Kidney capillary endothelial cell (primary cell): ENCODE measurements around the gene CDH3.

Source experiments
- DNase-seq: peaks from one replicate; pipeline ENCODE4 v3.0.0-alpha.2; 2018; ENCODE audit warnings: low spot score

Gene CDH3

GRCh38 chr16:68652659-68653058 is 7.5 kb downstream of the CDH3 start:
- DNase-seq = no peak

- DNase-seq = no peak
Measured at GRCh38 chr16:68655806-68656205, 10.7 kb downstream of the CDH3 start.

DNA sequence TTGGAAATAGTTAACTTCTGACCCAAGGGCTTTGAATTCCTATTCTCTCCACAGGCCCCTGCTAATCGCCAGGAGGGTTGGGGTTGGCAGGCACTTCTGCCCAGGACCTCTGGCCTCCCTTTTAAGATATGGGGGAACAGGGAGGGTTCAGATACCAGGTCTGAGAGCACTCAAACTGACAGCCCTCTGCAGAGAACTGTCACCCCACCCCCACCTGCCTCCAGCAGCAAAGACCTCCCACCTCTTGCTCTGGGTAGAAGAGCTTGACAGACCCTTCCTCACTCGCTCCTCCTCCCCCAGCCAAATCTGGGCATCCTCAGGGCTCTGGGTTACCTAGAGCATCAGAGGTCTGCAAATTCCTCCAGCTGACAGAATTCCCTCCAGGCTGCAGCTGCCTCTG is 11.6 kb downstream of the CDH3 start:
- no peak for DNase-seq

- no peak for DNase-seq
Measured at GRCh38 chr16:68658341-68658973, 13.3 kb downstream of the CDH3 start.

GRCh38 chr16:68658974-68659360 is 13.9 kb downstream of the CDH3 start:
- DNase-seq = no peak

- DNase-seq = no peak
Measured at GRCh38 chr16:68659412-68660358, 14.6 kb downstream of the CDH3 start.

DNA sequence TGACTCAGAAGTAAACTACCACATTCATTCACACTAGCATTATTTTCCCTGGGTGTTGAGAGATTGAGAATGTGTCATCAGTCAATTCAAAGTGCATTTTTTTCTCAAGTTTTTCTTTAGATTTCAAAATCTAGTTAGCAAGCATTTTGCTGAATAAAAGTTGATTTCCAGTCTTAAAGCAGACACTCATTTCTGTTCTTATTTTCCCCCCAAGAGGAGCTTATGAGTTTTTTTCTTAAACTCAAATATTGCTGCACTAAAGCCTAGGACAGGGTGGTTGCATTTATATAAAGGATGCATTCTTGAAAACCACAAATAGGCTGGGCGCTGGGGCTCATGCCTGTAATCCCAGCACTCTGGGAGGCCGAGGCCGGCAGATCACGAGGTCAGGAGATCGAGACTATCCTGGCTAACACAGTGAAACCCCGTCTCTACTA is 15.3 kb downstream of the CDH3 start:
- no peak for DNase-seq

- DNase-seq = no peak
Measured at GRCh38 chr16:68662035-68662434, 16.9 kb downstream of the CDH3 start.

DNA sequence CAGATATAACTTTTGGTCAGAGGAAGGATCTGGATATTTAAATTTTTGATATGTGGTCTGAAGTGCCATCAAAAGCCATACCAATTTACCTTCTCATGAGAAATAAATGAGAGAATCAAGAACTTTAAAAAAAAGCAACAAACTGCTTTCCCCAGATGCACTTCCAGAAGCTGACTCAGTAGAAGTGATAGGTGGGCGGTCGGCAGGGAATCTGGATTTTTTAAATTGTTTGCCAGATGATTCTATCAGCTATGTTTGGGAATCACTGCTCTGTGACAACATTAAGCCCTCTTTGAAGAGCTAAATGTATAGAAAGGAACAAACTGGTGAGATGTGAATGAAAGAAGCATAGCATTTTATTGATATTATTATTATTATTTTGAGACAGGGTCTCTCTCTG is 19.2 kb downstream of the CDH3 start:
- DNase-seq = no peak

GRCh38 chr16:68665501-68665900 is 20.4 kb downstream of the CDH3 start:
- DNase-seq = no peak

- peak; percentile 21 for DNase-seq
Measured at GRCh38 chr16:68668266-68668665, 23.2 kb downstream of the CDH3 start.

- no peak for DNase-seq
Measured at GRCh38 chr16:68676113-68676860, 31.2 kb downstream of the CDH3 start.

DNA sequence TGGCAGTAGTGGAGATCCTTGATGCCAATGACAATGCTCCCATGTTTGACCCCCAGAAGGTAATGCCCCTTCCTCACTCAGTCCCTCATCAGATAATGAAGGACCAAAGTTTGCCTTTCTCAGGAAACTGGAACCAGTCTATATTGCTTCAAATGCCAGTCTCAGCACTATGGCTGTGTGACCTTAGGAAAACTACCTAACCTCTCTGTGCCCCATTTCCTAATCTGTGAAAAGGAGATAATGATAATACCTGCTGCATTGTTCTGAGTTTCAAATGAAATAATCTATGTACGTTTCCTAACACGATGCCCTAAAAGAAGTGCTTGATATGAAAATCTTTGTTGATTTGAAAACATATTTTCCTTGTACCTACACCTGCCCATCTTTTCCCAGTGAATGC is 35.9 kb downstream of the CDH3 start:
- no peak for DNase-seq

DNA sequence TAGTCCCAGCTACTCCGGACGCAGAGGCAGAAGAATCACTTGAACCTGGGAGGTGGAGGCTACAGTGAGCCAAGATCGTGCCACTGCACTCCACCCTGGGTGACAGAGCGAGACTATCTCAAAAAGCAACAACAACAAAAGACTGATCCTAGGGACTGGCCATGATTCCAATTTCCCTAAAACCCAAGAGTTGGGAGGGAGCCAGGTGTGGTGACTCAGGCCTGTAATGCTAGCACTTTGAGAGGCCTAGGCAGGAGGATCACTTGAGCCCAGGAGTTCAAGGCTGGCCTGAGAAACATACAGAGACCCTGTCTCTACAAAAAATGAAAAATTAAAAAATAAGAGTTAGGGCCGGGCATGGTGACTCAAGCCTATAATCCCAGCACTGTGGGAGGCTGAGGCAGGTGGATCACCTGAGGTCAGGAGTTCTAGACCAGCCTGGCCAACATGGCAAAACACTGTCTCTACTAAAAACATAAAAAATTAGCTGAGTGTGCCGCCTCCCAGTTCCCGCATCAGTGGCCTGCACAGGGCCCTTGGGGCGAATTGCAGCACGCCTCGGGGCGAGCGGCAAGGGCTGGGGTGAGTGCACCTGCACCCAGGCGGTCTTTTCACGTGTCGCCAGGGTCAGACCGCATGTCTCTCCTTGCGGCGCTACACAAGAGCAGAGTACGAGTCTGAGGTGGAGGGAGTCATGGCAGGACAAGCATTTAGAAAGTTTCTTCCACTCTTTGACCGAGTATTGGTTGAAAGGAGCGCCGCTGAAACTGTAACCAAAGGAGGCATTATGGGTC is 40.8 kb downstream of the CDH3 start:
- DNase-seq = no peak

GRCh38 chr16:68686905-68687304 is 41.8 kb downstream of the CDH3 start:
- no peak for DNase-seq

- DNase-seq = no peak
Measured at GRCh38 chr16:68689921-68690320, 44.8 kb downstream of the CDH3 start.

DNA sequence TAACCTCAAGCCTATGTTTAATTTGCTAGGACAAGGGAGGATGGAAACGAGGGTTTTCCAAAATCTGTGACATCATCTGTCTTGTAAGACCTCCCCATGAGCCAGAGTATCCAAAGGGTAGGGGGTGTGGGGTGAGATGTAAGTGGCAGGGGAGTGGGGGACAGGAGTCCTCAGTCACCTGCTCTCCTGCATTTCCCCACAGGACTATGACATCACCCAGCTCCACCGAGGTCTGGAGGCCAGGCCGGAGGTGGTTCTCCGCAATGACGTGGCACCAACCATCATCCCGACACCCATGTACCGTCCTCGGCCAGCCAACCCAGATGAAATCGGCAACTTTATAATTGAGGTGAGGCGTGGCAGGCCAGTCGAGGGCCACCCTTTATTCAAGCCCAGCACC is 50.5 kb downstream of the CDH3 start:
- DNase-seq = no peak

DNA sequence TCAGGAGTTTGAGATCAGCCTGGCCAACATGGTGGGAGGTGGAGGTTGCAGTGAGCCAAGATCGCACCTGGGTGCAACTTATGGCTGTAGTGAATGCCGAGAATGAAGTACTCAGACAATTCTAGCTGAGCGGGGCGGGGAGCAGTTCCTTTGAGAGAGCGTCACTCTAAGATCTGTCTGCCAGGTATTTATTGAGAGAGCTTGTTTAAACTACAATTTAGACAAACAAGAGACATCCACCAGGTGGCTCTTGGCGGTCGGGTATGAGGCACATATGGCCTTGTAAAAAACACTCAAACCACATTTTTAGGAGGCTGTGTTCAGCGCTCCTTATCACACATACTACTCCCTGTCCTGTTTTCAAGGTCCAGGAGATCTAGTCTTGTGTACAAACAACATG is 51.4 kb downstream of the CDH3 start:
- DNase-seq = no peak

DNA sequence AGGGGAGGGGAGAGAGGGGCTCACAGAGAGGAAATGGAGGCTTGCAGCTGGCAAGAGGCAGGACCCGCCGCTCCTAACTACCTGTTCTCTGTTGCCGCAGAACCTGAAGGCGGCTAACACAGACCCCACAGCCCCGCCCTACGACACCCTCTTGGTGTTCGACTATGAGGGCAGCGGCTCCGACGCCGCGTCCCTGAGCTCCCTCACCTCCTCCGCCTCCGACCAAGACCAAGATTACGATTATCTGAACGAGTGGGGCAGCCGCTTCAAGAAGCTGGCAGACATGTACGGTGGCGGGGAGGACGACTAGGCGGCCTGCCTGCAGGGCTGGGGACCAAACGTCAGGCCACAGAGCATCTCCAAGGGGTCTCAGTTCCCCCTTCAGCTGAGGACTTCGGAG is 53.0 kb downstream of the CDH3 start:
- no peak for DNase-seq

DNA sequence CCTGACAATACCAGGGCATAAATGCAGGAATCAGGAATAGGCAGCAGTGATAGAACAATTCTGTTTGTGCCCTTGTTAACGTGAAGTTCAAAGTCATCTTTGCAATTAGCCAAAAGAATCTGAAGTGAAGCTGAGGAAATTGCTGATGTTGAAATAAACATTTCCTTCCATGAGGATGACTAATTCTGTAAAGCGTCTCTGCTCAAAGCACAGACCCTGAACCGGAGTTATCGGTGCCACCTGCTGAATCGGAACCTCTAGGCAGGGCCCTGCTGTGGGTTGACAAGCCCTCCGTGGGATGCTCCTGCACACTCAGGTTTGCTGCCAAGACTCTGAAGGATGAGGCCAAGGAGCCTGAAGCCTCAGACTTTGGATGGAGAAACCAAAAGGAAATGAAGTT is 55.0 kb downstream of the CDH3 start:
- DNase-seq = peak; percentile 18

DNA sequence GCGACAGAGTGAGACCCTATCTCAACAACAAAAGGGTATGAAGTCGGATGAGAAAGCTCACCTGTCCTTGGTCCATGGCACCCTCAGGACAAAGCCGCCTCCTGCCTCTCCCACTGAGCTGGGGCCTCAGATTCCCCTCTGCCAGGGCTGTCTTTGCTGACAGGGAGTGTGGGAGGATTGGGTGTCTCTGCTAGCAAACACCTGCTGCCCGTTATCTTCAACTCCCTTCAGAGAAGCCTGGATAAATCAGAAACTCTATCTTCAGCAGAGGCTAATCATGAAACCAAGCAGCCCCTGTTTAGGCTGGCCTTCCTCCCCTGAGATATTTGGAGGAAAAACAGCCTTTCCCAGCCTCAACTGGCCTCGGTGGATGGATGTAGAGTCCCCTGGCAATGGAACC is 55.7 kb downstream of the CDH3 start:
- DNase-seq = no peak
